ENCODE results near the gene BPTF.

GRCh38 chr17:67974185-67974584, 148.9 kb downstream of the BPTF start:
- no peak for TF ChIP-seq EZH2phosphoT487 (conservative IDR thresholded peaks at IDR 0.05; ENCODE audit: low read length)
- no peak for TF ChIP-seq CTCF (IDR thresholded peaks at IDR 0.05; ENCODE audit: insufficient read depth, low read length, poor library complexity, severe bottlenecking)

Measured in SU-DHL-6 (cell line).